ENCODE data around the gene ABHD4. TPM values are rescaled to one million over a fixed set of nuclear protein-coding genes. Genes with fewer than 3 reads are reported as not detected.
"Not testable (repeated sequence)": the region's sequence is repeated elsewhere in the genome, so short reads cannot be mapped to it uniquely, and the experiment has no call there.

ABHD4 gene
- total RNA-seq, 5 donors from 2014 or later (not counting 1 experiment from before 2014, with no cell fraction given), result 10.1 to 20.9 (median 17.3) TPM

GRCh38 chr14:22564463-22564862, 33.6 kb upstream of the ABHD4 start:
- peak overlapping the region in 2 of 3 donors; percentile 42 to 64 for H3K4me3 Mint-ChIP-seq
- H3K36me3 Mint-ChIP-seq, result peaks cover 22% of the 10 kb centered on the region
- peaks cover 96 to 100% (median 98%) of the 10 kb centered on the region in 3 donors for H3K4me1 Mint-ChIP-seq
- H3K9me3 Mint-ChIP-seq, result no peaks in the 10 kb centered on the region
- Histone ChIP-seq H3K27me3 (replicated peaks in 1 of 2; ENCODE audit: control insufficient read depth in 2 of 2, extremely low read depth in 1 of 2, insufficient read depth in 2 of 2, low read length in 1 of 2) (no peaks in the 10 kb centered on the region), H3K27ac (ENCODE audit: low read length) (peak overlapping the region; percentile 99), H3K4me3 (ENCODE audit: control insufficient read depth in 1 of 2, extremely low read depth in 1 of 2, low read length in 1 of 2) (no peak overlapping the region), H3K9me3 (no peaks in the 10 kb centered on the region), H3K36me3 (ENCODE audit: control insufficient read depth in 2 of 2, extremely low read depth in 1 of 2, insufficient read depth in 1 of 2, low read length in 1 of 2) (no peaks in the 10 kb centered on the region), H3K4me1 (ENCODE audit: control insufficient read depth in 1 of 2, extremely low read depth in 1 of 2, insufficient read depth in 2 of 2, low read length in 2 of 2) (peaks cover 85 to 89% of the 10 kb centered on the region in 2 experiments)
- WGBS (ENCODE audit: insufficient coverage), result no CpG with 5 or more reads among the region's 1 CpG
- DNase-seq (no peak), ATAC-seq (replicated peaks in 1 of 4) (no peak)
- CTCF ChIA-PET, result interaction anchor here (0.6 to 1.2 kb wide), 3 partner anchors 25 to 212 kb away, joined by 3 to 12 read pairs (median 4); partner anchors contain the start of gene DAD1 (in 1 of the 2)
- POLR2A ChIA-PET, result interaction anchor here in 1 of 2 donors (0.8 kb wide), 1 partner anchor 644 kb away, joined by 3 read pairs; no protein-coding TSS in a partner anchor
- H3K27me3 Mint-ChIP-seq, result no peaks in the 10 kb centered on the region
- peak overlapping the region; percentile 98 to 99 for H3K27ac Mint-ChIP-seq

- peaks cover 81 to 84% of the 10 kb centered on the region in 2 experiments for H3K4me1 ChIP-seq (ENCODE audit: control insufficient read depth in 1 of 2, extremely low read depth in 1 of 2, insufficient read depth in 2 of 2, low read length in 2 of 2)
- WGBS (ENCODE audit: insufficient coverage), result no CpG with 5 or more reads among the region's 3 CpGs
- Mint-ChIP-seq H3K36me3 (peaks cover 24% of the 10 kb centered on the region), H3K9me3 (no peaks in the 10 kb centered on the region), H3K4me1 (peaks cover 92 to 97% (median 97%) of the 10 kb centered on the region in 3 donors), H3K27me3 (no peaks in the 10 kb centered on the region), H3K27ac (peak overlapping the region; percentile 98 to 99), H3K4me3 (peak overlapping the region; percentile 42 to 64 (median 59))
- CTCF ChIA-PET, result interaction anchor here in 1 of 2 donors (0.9 to 4.1 kb wide), 4 partner anchors 9 to 663 kb away, joined by 3 to 29 read pairs (median 4); partner anchors contain the start of gene DAD1
- H3K9me3 ChIP-seq, result no peaks in the 10 kb centered on the region
- ATAC-seq (replicated peaks in 1 of 4) (no peak), DNase-seq (peak in 1 of 35 experiments; percentile 50)
- H3K36me3 ChIP-seq (ENCODE audit: control insufficient read depth in 2 of 2, extremely low read depth in 1 of 2, insufficient read depth in 1 of 2, low read length in 1 of 2), result no peaks in the 10 kb centered on the region
- H3K4me3 ChIP-seq (ENCODE audit: control insufficient read depth in 1 of 2, extremely low read depth in 1 of 2, low read length in 1 of 2), result no peak overlapping the region
- peak overlapping the region; percentile 99 for H3K27ac ChIP-seq (ENCODE audit: low read length)
- no peaks in the 10 kb centered on the region for H3K27me3 ChIP-seq (replicated peaks in 1 of 2; ENCODE audit: control insufficient read depth in 2 of 2, extremely low read depth in 1 of 2, insufficient read depth in 2 of 2, low read length in 1 of 2)
- POLR2A ChIA-PET, result interaction anchor here (0.6 to 1.1 kb wide), 5 partner anchors 9 to 958 kb away, joined by 3 to 4 read pairs (median 3); no protein-coding TSS in a partner anchor
Observed at GRCh38 chr14:22565391-22565945, 32.6 kb upstream of the ABHD4 start.

DNA sequence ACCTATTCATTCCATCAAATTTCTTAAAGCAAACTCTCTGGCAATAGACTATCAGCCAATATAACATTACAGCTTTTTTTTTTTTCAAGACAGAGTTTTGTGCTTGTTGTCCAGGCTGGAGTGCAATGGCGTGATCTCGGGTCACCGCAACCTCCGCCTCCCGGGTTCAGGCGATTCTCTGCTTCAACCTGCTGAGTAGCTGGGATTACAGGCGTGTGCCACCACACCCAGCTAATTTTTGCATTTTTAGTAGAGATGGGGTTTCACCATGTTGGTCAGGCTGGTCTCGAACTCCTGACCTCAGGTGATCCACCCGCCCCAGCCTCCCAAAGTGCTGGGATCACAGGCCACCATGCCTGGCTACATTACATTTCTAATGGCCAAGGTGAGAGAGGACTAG, 31.8 kb upstream of the ABHD4 start:
- Mint-ChIP-seq H3K4me3 (peak overlapping the region; percentile 42 to 64 (median 59)), H3K27ac (peak overlapping the region; percentile 98 to 99)

GRCh38 chr14:22566845-22567244, 31.3 kb upstream of the ABHD4 start:
- H3K4me3 ChIP-seq (ENCODE audit: control insufficient read depth in 1 of 2, extremely low read depth in 1 of 2, low read length in 1 of 2), result no peak overlapping the region

More for the DNA sequence above, 31.8 kb upstream of the ABHD4 start:
- H3K36me3 ChIP-seq (ENCODE audit: control insufficient read depth in 2 of 2, extremely low read depth in 1 of 2, insufficient read depth in 1 of 2, low read length in 1 of 2); H3K9me3 Mint-ChIP-seq; DNase-seq; H3K9me3 ChIP-seq; ATAC-seq (replicated peaks in 1 of 4); H3K27me3 Mint-ChIP-seq; H3K27me3 ChIP-seq (replicated peaks in 1 of 2; ENCODE audit: control insufficient read depth in 2 of 2, extremely low read depth in 1 of 2, insufficient read depth in 2 of 2, low read length in 1 of 2): not testable (repeated sequence)
- Histone ChIP-seq H3K4me3 (ENCODE audit: control insufficient read depth in 1 of 2, extremely low read depth in 1 of 2, low read length in 1 of 2) (peak overlapping the region in 1 of 2 donors; percentile 17), H3K4me1 (ENCODE audit: control insufficient read depth in 1 of 2, extremely low read depth in 1 of 2, insufficient read depth in 2 of 2, low read length in 2 of 2) (peaks cover 74 to 81% of the 10 kb centered on the region in 2 experiments), H3K27ac (ENCODE audit: low read length) (peak overlapping the region; percentile 99)
- Mint-ChIP-seq H3K36me3 (peaks cover 28% of the 10 kb centered on the region), H3K4me1 (peaks cover 84 to 92% (median 92%) of the 10 kb centered on the region in 3 donors)
- no CpG with 5 or more reads among the region's 9 CpGs for WGBS (ENCODE audit: insufficient coverage)
- ChIA-PET CTCF (interaction anchor here (0.9 to 4.1 kb wide), 8 partner anchors 8 to 663 kb away, joined by 3 to 29 read pairs (median 4); no protein-coding TSS in a partner anchor), POLR2A (interaction anchor here (0.6 to 1.4 kb wide), 5 partner anchors 10 to 959 kb away, joined by 3 to 6 read pairs (median 4); no protein-coding TSS in a partner anchor)

DNA sequence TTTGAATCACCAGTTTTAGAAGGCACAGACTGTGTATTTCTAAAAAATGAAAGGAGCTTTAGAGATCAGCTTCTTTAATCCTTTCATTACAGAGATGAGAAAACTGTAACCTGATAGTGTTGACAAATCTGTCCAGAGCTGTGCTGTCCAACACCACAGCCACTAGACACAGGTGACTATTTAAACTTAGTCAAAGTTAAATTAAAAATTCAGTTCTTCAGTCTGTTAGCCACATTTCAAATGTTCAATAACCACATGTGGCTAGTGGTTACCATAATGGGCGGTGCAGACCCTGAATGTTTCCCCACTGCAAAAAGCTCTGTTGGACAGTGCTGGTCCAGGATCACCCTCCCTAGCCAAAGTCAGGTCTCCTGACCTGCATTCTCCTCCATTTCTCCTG, 30.7 kb upstream of the ABHD4 start:
- ChIA-PET POLR2A (interaction anchor here (0.5 to 1.4 kb wide), 6 partner anchors 15 to 360 kb away, joined by 3 to 5 read pairs (median 4); no protein-coding TSS in a partner anchor), CTCF (interaction anchor here (0.6 to 6.1 kb wide), 13 partner anchors 7 to 1606 kb away, joined by 3 to 176 read pairs (median 4); partner anchors contain the start of gene DAD1 (in 1 of the 2))
- Mint-ChIP-seq H3K36me3 (peaks cover 31% of the 10 kb centered on the region), H3K4me3 (peak overlapping the region; percentile 51 to 64 (median 61)), H3K27ac (peak overlapping the region; percentile 98 to 99), H3K27me3 (no peaks in the 10 kb centered on the region), H3K4me1 (peaks cover 73 to 83% (median 81%) of the 10 kb centered on the region in 3 donors), H3K9me3 (no peaks in the 10 kb centered on the region)
- Histone ChIP-seq H3K27me3 (replicated peaks in 1 of 2; ENCODE audit: control insufficient read depth in 2 of 2, extremely low read depth in 1 of 2, insufficient read depth in 2 of 2, low read length in 1 of 2) (no peaks in the 10 kb centered on the region), H3K9me3 (no peaks in the 10 kb centered on the region), H3K4me1 (ENCODE audit: control insufficient read depth in 1 of 2, extremely low read depth in 1 of 2, insufficient read depth in 2 of 2, low read length in 2 of 2) (peaks cover 67 to 69% of the 10 kb centered on the region in 2 experiments), H3K4me3 (ENCODE audit: control insufficient read depth in 1 of 2, extremely low read depth in 1 of 2, low read length in 1 of 2) (no peak overlapping the region), H3K27ac (ENCODE audit: low read length) (peak overlapping the region; percentile 99), H3K36me3 (ENCODE audit: control insufficient read depth in 2 of 2, extremely low read depth in 1 of 2, insufficient read depth in 1 of 2, low read length in 1 of 2) (peaks cover 7 to 14% of the 10 kb centered on the region in 2 donors)
- DNase-seq, result peak in 1 of 35 experiments; percentile 21
- ATAC-seq (replicated peaks in 1 of 4), result no peak
- WGBS (ENCODE audit: insufficient coverage), result no CpG with 5 or more reads among the region's 1 CpG

More at GRCh38 chr14:22566845-22567244, 31.3 kb upstream of the ABHD4 start:
- peaks cover 79 to 86% (median 86%) of the 10 kb centered on the region in 3 donors for H3K4me1 Mint-ChIP-seq
- CTCF ChIA-PET, result interaction anchor here (0.6 to 6.1 kb wide), 12 partner anchors 7 to 1606 kb away, joined by 3 to 176 read pairs (median 4); partner anchors contain the start of gene DAD1 (in 1 of the 2)
- peak in 2 of 4 experiments; percentile 4 to 10 for ATAC-seq (replicated peaks in 1 of 4)
- Histone ChIP-seq H3K36me3 (ENCODE audit: control insufficient read depth in 2 of 2, extremely low read depth in 1 of 2, insufficient read depth in 1 of 2, low read length in 1 of 2) (peaks cover 7 to 8% of the 10 kb centered on the region in 2 donors), H3K27me3 (replicated peaks in 1 of 2; ENCODE audit: control insufficient read depth in 2 of 2, extremely low read depth in 1 of 2, insufficient read depth in 2 of 2, low read length in 1 of 2) (no peaks in the 10 kb centered on the region), H3K9me3 (no peaks in the 10 kb centered on the region), H3K4me1 (ENCODE audit: control insufficient read depth in 1 of 2, extremely low read depth in 1 of 2, insufficient read depth in 2 of 2, low read length in 2 of 2) (peaks cover 69 to 75% of the 10 kb centered on the region in 2 experiments), H3K27ac (ENCODE audit: low read length) (peak overlapping the region; percentile 99)
- no peaks in the 10 kb centered on the region for H3K9me3 Mint-ChIP-seq
- no peaks in the 10 kb centered on the region for H3K27me3 Mint-ChIP-seq
- peak in 1 of 35 experiments; percentile 56 for DNase-seq
- peaks cover 28% of the 10 kb centered on the region for H3K36me3 Mint-ChIP-seq
- H3K4me3 Mint-ChIP-seq, result peak overlapping the region; percentile 51 to 64 (median 61)
- peak overlapping the region; percentile 98 to 99 for H3K27ac Mint-ChIP-seq
- no CpG with 5 or more reads among the region's 2 CpGs for WGBS (ENCODE audit: insufficient coverage)
- POLR2A ChIA-PET, result interaction anchor here (0.5 to 1.4 kb wide), 6 partner anchors 14 to 360 kb away, joined by 3 to 5 read pairs (median 4); no protein-coding TSS in a partner anchor

Data from T-cell (primary cell).